ENCODE data around the gene PTAR1. TPM values are rescaled to one million over a fixed set of nuclear protein-coding genes. Genes with fewer than 3 reads are reported as not detected.
A peak's percentile ranks its signal among the peaks of the same experiment; 100 is the strongest.
"Not testable (repeated sequence)": the region's sequence is repeated elsewhere in the genome, so short reads cannot be mapped to it uniquely, and the experiment has no call there.

PTAR1 gene
- total and polyA plus RNA-seq, 11 donors = 5.8 to 37.4 (median 23.7) TPM

DNA sequence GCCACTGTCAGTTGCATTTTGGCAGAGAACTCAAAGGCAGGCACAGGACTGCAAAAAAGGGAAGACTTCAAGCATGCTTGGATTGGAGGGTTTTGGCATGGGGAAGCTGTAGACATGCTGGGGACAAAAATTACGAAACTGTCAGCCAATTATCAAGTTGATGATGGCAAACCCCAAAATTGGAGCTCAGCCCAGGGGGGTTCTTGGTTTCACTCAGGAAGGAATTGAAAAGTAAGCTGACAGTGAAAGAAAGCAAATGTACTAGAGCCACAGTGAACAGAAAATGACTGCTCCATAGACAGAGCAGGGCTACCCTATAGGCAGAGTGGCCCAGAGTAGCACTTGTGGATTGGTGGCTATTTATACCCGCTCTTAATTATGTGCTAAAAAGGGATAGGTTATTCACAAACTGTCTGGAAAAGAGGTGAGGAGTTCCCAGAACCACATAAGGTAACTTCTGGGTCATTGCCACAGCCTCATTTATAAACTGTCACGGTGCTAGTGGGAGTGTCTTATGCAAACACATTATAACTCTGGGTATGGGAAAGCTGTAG lies 46.2 kb upstream of the PTAR1 start:
- Histone ChIP-seq H3K4me1 (peaks cover 0 to 14% (median 3%) of the 10 kb centered on the region in 12 donors), H3K36me3 (no peaks in the 10 kb centered on the region), H3K4me3 (no peak overlapping the region), H3K27ac (peak overlapping the region in 1 of 12 donors; percentile 29), H3K9me3 (no peaks in the 10 kb centered on the region), H3K27me3 (no peaks in the 10 kb centered on the region)
- TF ChIP-seq POLR2A (IDR thresholded peaks at IDR 0.05) = no peak
- TF ChIP-seq, protein P1, sequence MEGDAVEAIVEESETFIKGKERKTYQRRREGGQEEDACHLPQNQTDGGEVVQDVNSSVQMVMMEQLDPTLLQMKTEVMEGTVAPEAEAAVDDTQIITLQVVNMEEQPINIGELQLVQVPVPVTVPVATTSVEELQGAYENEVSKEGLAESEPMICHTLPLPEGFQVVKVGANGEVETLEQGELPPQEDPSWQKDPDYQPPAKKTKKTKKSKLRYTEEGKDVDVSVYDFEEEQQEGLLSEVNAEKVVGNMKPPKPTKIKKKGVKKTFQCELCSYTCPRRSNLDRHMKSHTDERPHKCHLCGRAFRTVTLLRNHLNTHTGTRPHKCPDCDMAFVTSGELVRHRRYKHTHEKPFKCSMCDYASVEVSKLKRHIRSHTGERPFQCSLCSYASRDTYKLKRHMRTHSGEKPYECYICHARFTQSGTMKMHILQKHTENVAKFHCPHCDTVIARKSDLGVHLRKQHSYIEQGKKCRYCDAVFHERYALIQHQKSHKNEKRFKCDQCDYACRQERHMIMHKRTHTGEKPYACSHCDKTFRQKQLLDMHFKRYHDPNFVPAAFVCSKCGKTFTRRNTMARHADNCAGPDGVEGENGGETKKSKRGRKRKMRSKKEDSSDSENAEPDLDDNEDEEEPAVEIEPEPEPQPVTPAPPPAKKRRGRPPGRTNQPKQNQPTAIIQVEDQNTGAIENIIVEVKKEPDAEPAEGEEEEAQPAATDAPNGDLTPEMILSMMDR (IDR thresholded peaks at IDR 0.05) = no peak
- ATAC-seq (peak; percentile 37 to 79 (median 65)), DNase-seq (peak in 3 of 5 donors; percentile 16 to 61 (median 23))
- intact Hi-C loops (cut with DNase I) = loop anchor here in 2 of 10 donors (10.0 kb wide), 2 partner anchors 69 to 279 kb away; no protein-coding TSS in a partner anchor
- WGBS, 4 donors = 42 to 55% (median 43%) methylated on average over 3 of the region's 3 CpGs

DNA sequence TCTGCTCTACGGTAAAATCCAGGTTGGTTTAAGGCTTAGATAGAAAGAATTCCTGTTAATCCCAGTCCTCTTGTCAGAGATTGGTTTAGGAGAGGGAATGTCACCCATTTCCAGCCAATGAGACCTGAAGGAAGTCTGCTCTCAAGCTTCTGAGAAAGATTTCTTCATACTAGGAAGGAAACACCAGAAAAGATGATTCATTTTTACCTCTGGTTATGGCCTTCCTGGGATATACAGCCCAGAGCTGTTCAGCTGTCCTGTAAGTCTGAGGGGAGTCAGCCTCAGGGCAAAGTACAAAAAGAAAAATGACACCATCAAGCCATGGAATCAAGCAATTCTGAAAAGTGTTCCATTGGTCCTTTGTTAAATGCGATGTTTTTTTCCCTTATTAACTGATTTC lies 42.2 kb upstream of the PTAR1 start:
- TF ChIP-seq, protein P1 (IDR thresholded peaks at IDR 0.05) = no peak
- no peak for TF ChIP-seq POLR2A (IDR thresholded peaks at IDR 0.05)
- Histone ChIP-seq H3K4me1 (peaks cover 0 to 14% (median 4%) of the 10 kb centered on the region in 12 donors), H3K36me3 (no peaks in the 10 kb centered on the region), H3K27ac (no peak overlapping the region), H3K4me3 (no peak overlapping the region), H3K9me3 (no peaks in the 10 kb centered on the region), H3K27me3 (no peaks in the 10 kb centered on the region)
- ATAC-seq (no peak), DNase-seq (no peak)
- WGBS, 4 donors = 91 to 94% (median 94%) methylated on average over 2 of the region's 2 CpGs
- intact Hi-C loops (cut with DNase I) = loop anchor here in 2 of 10 donors (10.0 kb wide), 2 partner anchors 73 to 283 kb away; no protein-coding TSS in a partner anchor

DNA sequence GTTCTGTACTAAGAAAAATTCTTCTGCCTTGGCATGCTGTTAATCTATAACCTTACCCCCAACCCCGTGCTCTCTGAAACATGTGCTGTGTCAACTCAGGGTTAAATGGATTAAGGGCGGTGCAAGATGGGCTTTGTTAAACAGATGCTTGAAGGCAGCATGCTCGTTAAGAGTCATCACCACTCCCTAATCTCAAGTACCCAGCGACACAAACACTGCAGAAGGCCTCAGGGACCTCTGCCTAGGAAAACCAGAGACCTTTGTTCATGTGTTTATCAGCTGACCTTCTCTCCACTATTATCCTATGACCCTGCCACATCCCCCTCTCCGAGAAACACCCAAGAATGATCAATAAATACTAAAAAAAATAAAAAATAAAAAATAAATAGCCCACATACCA lies 40.2 kb upstream of the PTAR1 start:
- not testable (repeated sequence) for H3K4me3 ChIP-seq, H3K27me3 ChIP-seq, H3K27ac ChIP-seq, H3K4me1 ChIP-seq, ATAC-seq, H3K9me3 ChIP-seq, H3K36me3 ChIP-seq, DNase-seq
- intact Hi-C loops (cut with DNase I) = loop anchor here in 2 of 10 donors (10.0 kb wide), 2 partner anchors 75 to 285 kb away; no protein-coding TSS in a partner anchor
- WGBS, 4 donors = 38 to 52% (median 48%) methylated on average over 5 of the region's 5 CpGs

DNA sequence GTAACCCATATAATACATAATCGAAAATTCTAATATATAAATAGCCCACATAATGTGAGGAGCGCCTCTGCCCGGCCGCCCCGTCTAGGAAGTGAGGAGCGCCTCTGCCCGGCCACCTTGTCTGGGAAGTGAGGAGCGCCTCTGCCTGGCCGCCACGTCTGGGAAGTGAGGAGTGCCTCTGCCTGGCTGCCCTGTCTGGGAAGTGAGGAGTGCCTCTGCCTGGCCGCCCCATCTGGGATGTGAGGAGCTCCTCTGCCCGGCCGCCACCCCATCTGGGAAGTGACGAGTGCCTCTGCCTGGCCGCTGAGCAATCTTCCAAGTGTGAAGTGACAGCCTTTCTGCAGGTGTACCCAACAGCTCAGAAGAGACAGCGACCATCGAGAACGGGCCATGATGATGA lies 39.7 kb upstream of the PTAR1 start:
- intact Hi-C loops (cut with DNase I); H3K9me3 ChIP-seq; H3K27ac ChIP-seq; H3K27me3 ChIP-seq; H3K4me3 ChIP-seq; ATAC-seq; H3K36me3 ChIP-seq; DNase-seq; H3K4me1 ChIP-seq: not testable (repeated sequence)
- WGBS, 4 donors = 91 to 95% (median 93%) methylated on average over 18 of the region's 18 CpGs

DNA sequence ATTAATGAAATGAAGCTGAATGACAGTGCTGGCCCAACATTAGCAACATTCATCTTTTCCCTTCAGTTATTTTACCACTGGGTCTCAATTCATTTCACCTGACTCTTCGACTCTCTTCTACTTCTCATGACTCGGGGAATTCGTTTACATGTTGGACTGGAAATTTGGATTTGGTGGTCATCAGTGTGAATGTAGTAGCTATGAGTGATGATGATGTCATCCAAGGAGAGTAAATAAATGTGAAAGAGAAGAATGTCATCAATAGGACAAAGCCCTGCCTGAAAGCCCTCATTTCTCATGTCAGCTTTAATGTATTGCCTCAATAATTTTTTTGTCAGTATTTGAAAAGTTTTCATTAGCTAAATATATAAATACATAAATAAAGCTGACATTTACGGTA lies 38.9 kb upstream of the PTAR1 start:
- Histone ChIP-seq H3K36me3 (no peaks in the 10 kb centered on the region), H3K9me3 (no peaks in the 10 kb centered on the region), H3K4me1 (peaks cover 0 to 4% (median 0%) of the 10 kb centered on the region in 12 donors), H3K27ac (no peak overlapping the region), H3K4me3 (no peak overlapping the region), H3K27me3 (no peaks in the 10 kb centered on the region)
- no peak for ATAC-seq
- DNase-seq = no peak
- WGBS, 4 donors = 72 to 89% (median 83%) methylated on average over 4 of the region's 4 CpGs
- intact Hi-C loops (cut with DNase I) = no loop called here
- TF ChIP-seq, protein P1 (IDR thresholded peaks at IDR 0.05) = no peak
- no peak for TF ChIP-seq POLR2A (IDR thresholded peaks at IDR 0.05)
